Motor neuron (in vitro differentiated cells): ENCODE data around the gene C18orf63. TPM values are rescaled to one million over a fixed set of nuclear protein-coding genes. Genes with fewer than 3 reads are reported as not detected.

Source experiments
- ATAC-seq, 8 experiments: fragments of 200-7000 bp; cut with Tn5 transposase; replicated peaks in 6 of 8; 2 replicates each; pipeline ENCODE4 v1.8.0; 2021; ENCODE audit warnings: mild to moderate bottlenecking in 8 of 8, moderate library complexity in 8 of 8
- H3K27ac ChIP-seq, 2 donors: fragments of 250-450 bp; sonication (Bioruptor Pico); 2 replicates each; pipeline ENCODE4 v1.9.0; 2021; ENCODE audit warnings: antibody characterized with exemption in 2 of 2, mild to moderate bottlenecking in 2 of 2, moderate library complexity in 1 of 2
- H3K4me1 ChIP-seq, 2 donors: fragments of 250-450 bp; sonication (Bioruptor Pico); replicated peaks in 1 of 2; 2 replicates each; pipeline ENCODE4 v1.6.1; 2021; ENCODE audit warnings: antibody characterized with exemption in 2 of 2, mild to moderate bottlenecking in 2 of 2, moderate library complexity in 1 of 2
- H3K4me3 ChIP-seq, 5 donors: fragments of 250-450 bp; sonication (Bioruptor Pico); 2 replicates each; pipeline ENCODE4 v1.9.0; 2021; ENCODE audit warnings: antibody characterized with exemption in 5 of 5, mild to moderate bottlenecking in 5 of 5, moderate library complexity in 4 of 5
- WGBS, 10 experiments: fragments of 450-650 bp; shearing (Covaris generic); methylation state at CpG; one replicate each; pipeline ENCODE4 v1.0.0; 2022; 5-methylcytosine and 5-hydroxymethylcytosine counted together
- in situ Hi-C, 9 experiments: fragments of 400-800 bp; cut with MboI; loops; one replicate each; pipeline ENCODE4 v1.15.0; 2021; ENCODE audit warnings: low sequenced_read_pairs in 9 of 9, low pct_unique_long_range_greater_than_20kb in 2 of 9; ENCODE audit not compliant: unreplicated experiment in 9 of 9
- total RNA-seq, 8 experiments: library from RNA; unstranded; fragments of 300-600 nt; gene quantifications; 2 replicates each; pipeline versions ENCODE4 v1.2.3 to v1.2.4, GENCODE V29; 2022

Gene C18orf63
- under 1 TPM in 2 of 8 experiments, not detected in 6; 0.05 to 0.14 TPM for total RNA-seq

DNA sequence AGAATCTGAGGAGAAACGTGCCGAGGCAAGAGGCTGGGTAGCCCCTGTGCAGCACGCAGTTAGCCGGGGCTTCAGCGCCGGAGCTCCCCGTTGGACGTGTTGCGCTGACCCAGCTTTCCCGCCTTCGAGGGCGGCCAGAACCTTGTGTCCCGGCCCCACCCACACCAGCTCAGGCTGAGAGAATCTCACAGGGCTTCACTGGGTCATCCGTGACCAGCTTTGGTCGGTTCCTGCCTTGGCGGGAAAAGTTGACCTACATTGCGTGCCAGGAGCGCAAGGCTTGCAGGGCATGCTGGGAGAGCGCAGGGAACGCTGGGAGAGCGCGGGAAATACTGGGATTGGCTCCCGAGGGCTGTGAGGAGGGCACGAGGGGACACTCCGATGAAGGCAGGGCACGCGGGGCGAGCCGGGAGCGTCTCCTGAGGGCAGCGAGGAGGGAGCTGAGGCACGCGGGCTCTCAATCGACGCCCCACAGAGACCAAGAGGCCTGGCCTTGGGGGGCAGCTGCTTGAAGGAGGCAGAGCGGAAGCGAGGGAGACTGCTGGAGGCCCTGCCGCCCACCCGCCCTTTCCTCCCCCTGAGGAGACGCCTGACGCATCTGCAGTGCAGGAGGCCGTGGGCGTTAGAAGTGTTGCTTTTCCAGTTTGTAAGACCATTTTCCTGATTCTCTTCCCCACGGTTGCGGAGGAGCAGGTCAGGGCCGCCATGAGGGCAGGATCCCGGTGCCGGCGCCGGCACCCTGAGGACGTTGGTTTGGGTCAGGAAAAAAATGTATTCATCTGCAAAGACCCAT lies at the start of gene C18orf63:
TSS of gene C18orf63 (plus strand) at position 376 of the 793 bp plus-strand sequence. CDS start 2,027 bp downstream, outside the sequence.
- no peak within 1 kb of the TSS for H3K4me3 ChIP-seq
- no peak for ATAC-seq
- 80 to 100% (median 92%) methylated on average over 2 to 20 of the region's 51 CpGs; no CpG with 5 or more reads in 2 of the 10 experiments for WGBS, 10 experiments
- H3K4me1 ChIP-seq: no peaks in the 10 kb centered on the region
- in situ Hi-C loops: no loop called here
- H3K27ac ChIP-seq: no peak within 1 kb of the TSS

DNA sequence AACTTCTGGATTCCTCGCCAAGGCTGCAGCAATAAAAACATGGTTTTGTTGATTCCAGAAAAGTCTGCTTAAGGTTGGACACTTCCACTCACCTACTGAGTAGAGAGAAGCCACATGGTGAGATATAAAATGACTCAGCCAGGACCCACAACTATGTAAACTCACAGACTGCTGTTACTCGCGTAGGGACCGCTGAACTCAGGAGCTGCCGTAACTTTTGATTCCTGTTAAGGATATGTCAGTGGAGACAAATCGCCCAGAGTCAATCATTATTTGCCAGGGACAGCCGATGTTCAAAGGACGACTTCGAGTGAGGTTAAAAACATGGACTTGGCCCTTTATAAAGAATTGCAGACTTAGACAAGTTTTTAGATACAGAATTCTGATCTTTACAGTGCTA lies 49.5 kb upstream of the C18orf63 start:
- in situ Hi-C loops: no loop called here
- no peak overlapping the region for H3K4me3 ChIP-seq
- WGBS, 10 experiments: 65 to 85% (median 77%) methylated on average over 3 to 8 of the region's 9 CpGs; no CpG with 5 or more reads in 2 of the 10 experiments
- H3K27ac ChIP-seq: no peak overlapping the region
- H3K4me1 ChIP-seq: no peaks in the 10 kb centered on the region
- ATAC-seq: no peak

- 80 to 100% (median 89%) methylated on average over 1 to 3 of the region's 7 CpGs; no CpG with 5 or more reads in 4 of the 10 experiments for WGBS, 10 experiments
- H3K27ac ChIP-seq: no peak overlapping the region
- H3K4me3 ChIP-seq: no peak overlapping the region
- ATAC-seq: no peak
- in situ Hi-C loops: no loop called here
- no peaks in the 10 kb centered on the region for H3K4me1 ChIP-seq
Measured at GRCh38 chr18:74268175-74268574, 47.5 kb upstream of the C18orf63 start.

DNA sequence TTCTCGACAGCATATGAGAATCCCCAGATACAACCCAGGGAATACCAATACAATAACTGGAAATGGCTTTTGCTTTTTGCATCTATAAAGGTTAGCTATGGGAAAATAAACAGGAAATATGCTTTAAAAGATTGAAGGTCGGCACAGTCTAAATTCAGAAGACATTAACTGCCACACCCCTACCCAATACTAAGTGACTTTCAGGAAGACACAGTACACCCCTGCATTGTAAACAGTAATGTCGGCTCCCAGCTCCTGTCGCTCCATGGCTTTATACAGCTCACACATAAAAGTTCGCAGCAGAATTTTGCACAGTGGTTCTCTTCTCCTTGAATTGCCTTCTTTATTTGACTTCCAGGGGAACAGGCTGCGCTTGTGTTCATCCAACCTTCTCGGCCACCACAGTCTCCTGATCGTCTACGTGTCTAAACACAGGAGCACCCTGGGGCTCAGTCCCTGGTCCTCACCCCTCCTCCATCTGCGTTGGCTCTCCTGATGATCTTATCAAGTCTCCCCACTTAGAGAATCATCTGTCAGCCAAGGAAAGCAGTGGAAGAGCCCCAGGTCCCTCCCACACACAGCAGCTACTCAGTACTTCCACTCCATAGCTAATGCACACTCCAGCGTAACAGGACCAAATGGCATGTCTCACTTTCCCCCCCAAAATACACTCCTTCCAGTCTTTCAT lies 46.6 kb upstream of the C18orf63 start:
- Histone ChIP-seq H3K4me1 (peaks cover 0 to 4% of the 10 kb centered on the region in 2 donors), H3K27ac (no peak overlapping the region), H3K4me3 (no peak overlapping the region)
- no peak for ATAC-seq
- in situ Hi-C loops: no loop called here
- WGBS, 10 experiments: 52 to 100% (median 90%) methylated on average over 1 to 8 of the region's 11 CpGs; no CpG with 5 or more reads in 1 of the 10 experiments

- Histone ChIP-seq H3K27ac (no peak overlapping the region), H3K4me1 (peaks cover 4% of the 10 kb centered on the region in 2 donors), H3K4me3 (no peak overlapping the region)
- in situ Hi-C loops: no loop called here
- no peak for ATAC-seq
- WGBS, 10 experiments: 33 to 100% (median 91%) methylated on average over 1 to 3 of the region's 3 CpGs; no CpG with 5 or more reads in 4 of the 10 experiments
Measured at GRCh38 chr18:74271635-74272034, 44.0 kb upstream of the C18orf63 start.

DNA sequence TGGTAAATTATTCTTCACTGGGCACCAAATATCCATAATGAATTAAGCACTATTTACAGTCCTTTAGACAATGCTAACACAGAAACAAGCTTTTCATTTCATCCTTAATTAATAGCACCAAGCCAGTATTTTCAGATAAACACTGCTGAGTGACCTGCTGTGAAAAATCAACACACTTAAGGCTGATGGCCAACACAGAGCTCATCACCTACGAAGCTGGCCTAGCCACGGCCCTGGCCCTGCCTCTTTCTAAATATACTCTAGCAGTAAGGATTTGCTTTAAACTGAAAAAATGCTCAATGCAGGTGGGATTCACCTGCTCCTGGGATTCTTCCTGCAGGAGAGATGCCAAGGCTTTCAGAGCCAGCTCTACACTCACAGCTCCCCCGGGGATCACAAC lies 42.2 kb upstream of the C18orf63 start:
- in situ Hi-C loops: no loop called here
- no peak overlapping the region for H3K27ac ChIP-seq
- peaks cover 4% of the 10 kb centered on the region in 2 donors for H3K4me1 ChIP-seq
- ATAC-seq: no peak
- H3K4me3 ChIP-seq: no peak overlapping the region
- 71 to 100% (median 98%) methylated on average over 1 to 3 of the region's 3 CpGs; no CpG with 5 or more reads in 2 of the 10 experiments for WGBS, 10 experiments

GRCh38 chr18:74274700-74275099 lies 40.9 kb upstream of the C18orf63 start:
- Histone ChIP-seq H3K27ac (no peak overlapping the region), H3K4me3 (no peak overlapping the region), H3K4me1 (peaks cover 4% of the 10 kb centered on the region in 2 donors)
- no peak for ATAC-seq
- 61 to 100% (median 89%) methylated on average over 2 to 4 of the region's 4 CpGs; no CpG with 5 or more reads in 1 of the 10 experiments for WGBS, 10 experiments
- in situ Hi-C loops: no loop called here

DNA sequence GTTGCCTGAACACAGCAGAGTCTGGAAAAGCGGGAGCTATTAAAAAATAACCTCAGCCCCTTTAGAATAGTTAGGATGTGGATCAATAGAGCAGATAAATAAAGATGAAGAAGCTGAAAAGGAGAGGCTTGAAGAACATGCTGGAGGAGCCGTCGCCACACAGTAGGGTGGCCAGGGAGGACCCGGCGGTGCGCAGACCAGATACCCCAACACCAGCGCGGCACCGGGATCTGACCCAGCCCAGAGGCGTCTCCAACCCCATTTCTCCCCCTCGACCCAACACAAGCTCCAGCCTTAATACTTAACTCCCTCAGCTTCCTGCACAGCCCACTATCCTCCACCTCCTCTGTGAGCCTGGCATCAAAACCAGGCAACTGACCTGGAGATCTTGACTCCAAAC lies 39.9 kb upstream of the C18orf63 start:
- in situ Hi-C loops: no loop called here
- Histone ChIP-seq H3K4me1 (peaks cover 4 to 5% of the 10 kb centered on the region in 2 donors), H3K4me3 (no peak overlapping the region), H3K27ac (no peak overlapping the region)
- WGBS, 10 experiments: 60 to 94% (median 73%) methylated on average over 1 to 11 of the region's 11 CpGs; no CpG with 5 or more reads in 4 of the 10 experiments
- no peak for ATAC-seq

DNA sequence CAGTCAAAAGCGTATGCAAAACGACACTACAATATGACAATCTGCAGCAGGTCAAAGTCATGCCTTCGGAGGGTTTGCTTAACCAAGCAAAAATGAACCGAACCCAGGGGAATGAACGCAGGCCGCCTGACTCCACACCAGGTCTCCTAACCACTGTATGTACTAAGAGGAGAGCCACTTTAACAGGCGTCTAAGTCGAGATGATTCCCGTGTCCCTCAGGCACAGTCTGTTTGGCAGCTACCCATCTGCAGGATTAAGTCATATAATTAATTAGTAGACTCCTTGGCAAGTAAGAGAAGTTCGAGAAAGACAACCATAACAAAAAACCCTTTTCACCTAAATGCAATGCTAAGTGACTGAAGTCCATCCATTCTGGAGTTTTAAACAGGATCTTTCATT lies 39.0 kb upstream of the C18orf63 start:
- 56 to 100% (median 93%) methylated on average over 1 to 10 of the region's 10 CpGs; no CpG with 5 or more reads in 3 of the 10 experiments for WGBS, 10 experiments
- H3K4me3 ChIP-seq: no peak overlapping the region
- in situ Hi-C loops: no loop called here
- H3K4me1 ChIP-seq: peaks cover 12 to 14% of the 10 kb centered on the region in 2 donors
- ATAC-seq: no peak
- no peak overlapping the region for H3K27ac ChIP-seq

DNA sequence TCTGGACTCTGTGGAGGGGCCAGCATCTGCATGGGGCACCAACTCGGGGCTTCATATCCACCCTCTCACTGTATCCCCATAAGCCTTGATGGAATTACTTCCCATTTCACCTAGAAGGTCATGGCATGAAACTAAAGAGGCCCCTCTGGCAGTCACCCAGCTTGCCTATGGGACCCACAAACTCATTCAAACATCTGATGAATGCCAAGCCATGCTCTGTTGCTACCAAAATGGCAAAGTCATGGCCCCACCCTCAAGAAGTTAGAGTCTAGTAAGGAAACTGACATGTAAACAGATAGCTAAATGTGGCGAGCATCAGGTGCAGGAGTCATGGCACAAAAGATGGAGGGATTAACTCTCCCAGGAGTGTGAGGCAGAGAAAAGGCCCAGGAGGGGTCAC lies 38.3 kb upstream of the C18orf63 start:
- in situ Hi-C loops: no loop called here
- Histone ChIP-seq H3K4me3 (no peak overlapping the region), H3K4me1 (peaks cover 12 to 14% of the 10 kb centered on the region in 2 donors), H3K27ac (no peak overlapping the region)
- no peak for ATAC-seq
- WGBS, 10 experiments: 60 to 100% (median 87%) methylated on average over 1 to 2 of the region's 2 CpGs; no CpG with 5 or more reads in 4 of the 10 experiments

DNA sequence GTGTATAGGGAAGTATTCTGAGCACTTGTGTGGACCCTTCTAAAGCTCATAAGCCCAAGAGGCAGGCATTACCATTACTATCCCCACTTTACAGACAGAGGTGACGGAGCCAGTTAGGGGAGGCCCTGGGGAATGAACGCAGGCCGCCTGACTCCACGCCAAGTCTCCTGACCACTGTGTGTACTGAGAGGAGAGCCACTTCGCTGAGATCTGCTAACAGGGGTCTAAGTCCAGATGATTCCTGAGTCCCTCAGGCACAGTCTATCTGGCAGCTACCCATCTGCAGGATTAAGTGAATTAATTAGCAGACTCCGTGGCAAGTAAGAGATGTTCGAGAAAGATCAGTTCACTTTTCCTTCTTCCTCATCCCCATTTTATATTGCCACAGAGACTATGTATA lies 37.6 kb upstream of the C18orf63 start:
- in situ Hi-C loops: no loop called here
- no peak overlapping the region for H3K4me3 ChIP-seq
- peaks cover 12 to 14% of the 10 kb centered on the region in 2 donors for H3K4me1 ChIP-seq
- WGBS, 10 experiments: 80 to 100% (median 100%) methylated on average over 1 to 5 of the region's 7 CpGs; no CpG with 5 or more reads in 4 of the 10 experiments
- H3K27ac ChIP-seq: no peak overlapping the region
- ATAC-seq: no peak

DNA sequence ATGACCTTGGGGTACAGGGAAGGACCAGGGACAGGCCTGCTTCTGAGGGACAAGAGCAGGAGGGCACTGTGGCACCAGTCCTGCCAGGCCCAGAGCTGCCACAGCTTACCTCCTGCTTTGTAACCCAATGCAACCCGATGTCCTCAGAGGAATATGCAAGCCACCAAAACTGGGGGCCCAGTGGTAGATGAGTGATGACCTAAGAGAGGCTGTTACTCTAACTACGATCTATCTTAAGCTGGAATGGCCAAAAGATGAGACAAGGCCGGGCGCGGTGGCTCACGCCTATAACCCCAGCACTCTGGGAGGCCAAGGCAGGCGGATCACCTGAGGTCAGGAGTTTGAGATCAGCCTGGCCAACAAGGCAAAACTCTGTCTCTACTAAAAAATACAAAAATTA lies 36.7 kb upstream of the C18orf63 start:
- WGBS, 10 experiments: 65 to 94% (median 89%) methylated on average over 2 to 5 of the region's 7 CpGs; no CpG with 5 or more reads in 4 of the 10 experiments
- in situ Hi-C loops: no loop called here
- no peak for ATAC-seq

More for the DNA sequence above, 36.7 kb upstream of the C18orf63 start:
- no peak overlapping the region for H3K27ac ChIP-seq
- H3K4me1 ChIP-seq: peaks cover 11 to 20% of the 10 kb centered on the region in 2 donors
- H3K4me3 ChIP-seq: no peak overlapping the region
